Measurements from ENCODE around the gene SLC17A3.

The SLC17A3 gene

GRCh38 chr6:25899580-25900408 is 25.8 kb upstream of the SLC17A3 start:
- no peak for TF ChIP-seq CTCF (IDR thresholded peaks at IDR 0.05; ENCODE audit: low read depth, low read length, missing control alignments)
- DNase-seq (ENCODE audit: extremely low read depth, low read depth) = no peak
- no peak overlapping the region for H3K4me3 ChIP-seq (replicated peaks; ENCODE audit: low read depth, low read length)

GRCh38 chr6:25899123-25899522 is 25.1 kb upstream of the SLC17A3 start:
- no peak for DNase-seq (ENCODE audit: extremely low read depth, low read depth)
- no peak for TF ChIP-seq CTCF (IDR thresholded peaks at IDR 0.05; ENCODE audit: low read depth, low read length, missing control alignments)
- H3K4me3 ChIP-seq (replicated peaks; ENCODE audit: low read depth, low read length) = no peak overlapping the region

- DNase-seq (ENCODE audit: extremely low read depth, low read depth) = no peak
- no peak overlapping the region for H3K4me3 ChIP-seq (replicated peaks; ENCODE audit: low read depth, low read length)
- TF ChIP-seq CTCF (IDR thresholded peaks at IDR 0.05; ENCODE audit: low read depth, low read length, missing control alignments) = no peak
Observed at GRCh38 chr6:25898289-25898977, 24.4 kb upstream of the SLC17A3 start.

GRCh38 chr6:25896252-25896651 is 22.2 kb upstream of the SLC17A3 start:
- DNase-seq (ENCODE audit: extremely low read depth, low read depth) = no peak
- no peak overlapping the region for H3K4me3 ChIP-seq (replicated peaks; ENCODE audit: low read depth, low read length)
- no peak for TF ChIP-seq CTCF (IDR thresholded peaks at IDR 0.05; ENCODE audit: low read depth, low read length, missing control alignments)

GRCh38 chr6:25895771-25896170 is 21.7 kb upstream of the SLC17A3 start:
- no peak overlapping the region for H3K4me3 ChIP-seq (replicated peaks; ENCODE audit: low read depth, low read length)
- no peak for DNase-seq (ENCODE audit: extremely low read depth, low read depth)
- no peak for TF ChIP-seq CTCF (IDR thresholded peaks at IDR 0.05; ENCODE audit: low read depth, low read length, missing control alignments)

- H3K4me3 ChIP-seq (replicated peaks; ENCODE audit: low read depth, low read length) = no peak overlapping the region
- TF ChIP-seq CTCF (IDR thresholded peaks at IDR 0.05; ENCODE audit: low read depth, low read length, missing control alignments) = no peak
- DNase-seq (ENCODE audit: extremely low read depth, low read depth) = no peak
Observed at GRCh38 chr6:25893778-25894177, 19.7 kb upstream of the SLC17A3 start.
